B cell (primary cell): ENCODE results near the gene ZNF750. TPM values are rescaled to one million over a fixed set of nuclear protein-coding genes. Genes with fewer than 3 reads are reported as not detected.
A peak's percentile ranks its signal among the peaks of the same experiment; 100 is the strongest.

Experiments
- ATAC-seq: fragments of 200-7000 bp; cut with Tn5 transposase; one replicate; pipeline ENCODE4 v1.10.0; 2021; ENCODE audit warnings: low read depth, mild to moderate bottlenecking, moderate number of reproducible peaks, moderate library complexity
- CTCF ChIA-PET: fragments of 350-600 bp; sonication (Branson Sonifier 250); formaldehyde crosslinking; loops from one replicate; lab custom pipeline; 2021; ENCODE audit warnings: antibody characterized with exemption, inconsistent platforms; lab: Charles Lee
- POLR2A ChIA-PET: fragments of 350-600 bp; sonication (Branson Sonifier 250); formaldehyde crosslinking; loops from one replicate; lab custom pipeline; 2021; ENCODE audit warnings: antibody characterized with exemption; lab: Charles Lee
- DNase-seq: peaks from one replicate; pipeline ENCODE4 v3.0.0; 2013
- H2AFZ ChIP-seq: 2 replicates; pipeline ENCODE4 v1.6.1; 2012; ENCODE audit warnings: mild to moderate bottlenecking, low read depth, low read length; ENCODE audit not compliant: insufficient read depth, poor library complexity, severe bottlenecking
- H3K27ac ChIP-seq, 2 donors: 1 replicate in 1 of 2; 2 replicates in 1 of 2; pipeline ENCODE4 v1.5.1; 2012 to 2013; ENCODE audit warnings: low read length in 2 of 2, mild to moderate bottlenecking in 2 of 2, moderate library complexity in 1 of 2
- H3K27me3 ChIP-seq, 4 experiments: fragments of 200-600 bp in 1 of 4; sonication (generic) in 1 of 4; replicated peaks in 1 of 4; 1 replicate in 2 of 4; 2 replicates in 2 of 4; pipeline versions ENCODE4 v1.6.1 to v1.7.0; 2013 to 2016; ENCODE audit warnings: low read length in 3 of 4, mild to moderate bottlenecking in 2 of 4, mixed read lengths in 1 of 4, moderate library complexity in 1 of 4; ENCODE audit not compliant: insufficient read depth in 4 of 4, control insufficient read depth in 3 of 4; ENCODE audit errors: control extremely low read depth in 1 of 4
- H3K36me3 ChIP-seq, 2 experiments: replicated peaks in 1 of 2; 1 replicate in 1 of 2; 2 replicates in 1 of 2; pipeline versions ENCODE4 v1.6.1 to v1.7.1; 2013; ENCODE audit warnings: low read length in 1 of 2; ENCODE audit not compliant: insufficient read depth in 2 of 2, control insufficient read depth in 1 of 2; ENCODE audit errors: control extremely low read depth in 1 of 2, extremely low read depth in 1 of 2
- H3K4me1 ChIP-seq, 2 donors: fragments of 200-600 bp in 1 of 2; sonication (generic) in 1 of 2; 1 replicate in 1 of 2; 2 replicates in 1 of 2; pipeline versions ENCODE4 v1.5.1 to v1.6.1; 2013 to 2017; ENCODE audit warnings: low read length in 2 of 2; ENCODE audit not compliant: control insufficient read depth in 2 of 2, insufficient read depth in 2 of 2
- H3K4me2 ChIP-seq: replicated peaks from 2 replicates; pipeline ENCODE3; 2012; ENCODE audit warnings: mild to moderate bottlenecking, low read depth, low read length; ENCODE audit not compliant: poor library complexity, severe bottlenecking
- H3K4me3 ChIP-seq, 5 experiments: fragments of 200-600 bp in 1 of 5; sonication (generic) in 1 of 5; 1 replicate in 3 of 5; 2 replicates in 2 of 5; pipeline versions ENCODE4 v1.5.1 to v1.7.0; 2011 to 2016; ENCODE audit warnings: low read length in 4 of 5, mild to moderate bottlenecking in 4 of 5, low read depth in 2 of 5, control low read depth in 1 of 5, moderate library complexity in 1 of 5; ENCODE audit not compliant: insufficient read depth in 1 of 5; ENCODE audit errors: control extremely low read depth in 1 of 5, extremely low read depth in 1 of 5
- H3K79me2 ChIP-seq: fragments of 200-600 bp; sonication (generic); one replicate; pipeline ENCODE4 v1.6.0; 2016; ENCODE audit warnings: low read length; ENCODE audit not compliant: control insufficient read depth, insufficient read depth
- H3K9ac ChIP-seq: fragments of 200-600 bp; sonication (generic); 2 replicates; pipeline ENCODE4 v1.6.1; 2017; ENCODE audit warnings: mild to moderate bottlenecking, low read length, moderate library complexity
- H3K9me3 ChIP-seq, 3 donors: one replicate each; pipeline versions ENCODE4 v1.6.1 to v1.7.1; 2013; ENCODE audit warnings: low read length in 2 of 3; ENCODE audit not compliant: control insufficient read depth in 2 of 3, insufficient read depth in 1 of 3; ENCODE audit errors: control extremely low read depth in 1 of 3
- H4K20me1 ChIP-seq: 2 replicates; pipeline ENCODE4 v1.6.0; 2012; ENCODE audit warnings: mild to moderate bottlenecking, low read length; ENCODE audit not compliant: insufficient read depth, control insufficient read depth, poor library complexity, severe bottlenecking
- H3K27ac Mint-ChIP-seq: one replicate; pipeline ENCODE4 v1.8.0; 2021; ENCODE audit warnings: mixed read lengths
- H3K27me3 Mint-ChIP-seq: one replicate; pipeline ENCODE4 v1.8.0; 2021; ENCODE audit warnings: mixed read lengths
- H3K4me1 Mint-ChIP-seq: one replicate; pipeline ENCODE4 v1.8.0; 2021; ENCODE audit warnings: mixed read lengths
- H3K4me3 Mint-ChIP-seq: one replicate; pipeline ENCODE4 v1.8.0; 2021; ENCODE audit warnings: mixed read lengths
- H3K9me3 Mint-ChIP-seq: one replicate; pipeline ENCODE4 v1.8.0; 2022; ENCODE audit warnings: mixed read lengths; ENCODE audit not compliant: insufficient read depth
- EZH2 ChIP-seq: IDR thresholded peaks from 2 replicates; pipeline ENCODE4 v1.6.1; 2012; ENCODE audit warnings: borderline replicate concordance, low read depth, mild to moderate bottlenecking, moderate library complexity, low read length; ENCODE audit not compliant: insufficient read depth, poor library complexity, severe bottlenecking
- WGBS: methylation state at CpG from one replicate; pipeline ENCODE4 v1.1.5; 2013; ENCODE audit warnings: missing lambda C conversion rate; ENCODE audit not compliant: insufficient coverage; 5-methylcytosine and 5-hydroxymethylcytosine counted together
- intact Hi-C: fragments of 100-400 bp; cut with micrococcal nuclease; formaldehyde crosslinking; loops from one replicate; pipeline ENCODE4 v1.10.0; 2022
- polyA plus RNA-seq: library from polyadenylated mRNA; depleted of rRNA; stranded (reverse); fragments of >200 nt; gene quantifications from 2 replicates; pipeline ENCODE4 v1.2.3, GENCODE V29; 2012
- total RNA-seq, 2 donors: library from RNA; stranded (reverse); fragments of 120-200 nt in 1 of 2; gene quantifications; 1 replicate in 1 of 2; 2 replicates in 1 of 2; pipeline versions ENCODE4 v1.2.3 to v1.2.4, GENCODE V29; 2013 to 2022
- TF ChIP-seq, protein P1 (sequence below): fragments of 200-600 bp; IDR thresholded peaks from one replicate; pipeline ENCODE4 v1.8.0; 2022; ENCODE audit warnings: antibody characterized with exemption, mild to moderate bottlenecking

Gene ZNF750
- total and polyA plus RNA-seq, 2 donors (not counting 1 experiment from before 2014, with no cell fraction given) = not detected

DNA sequence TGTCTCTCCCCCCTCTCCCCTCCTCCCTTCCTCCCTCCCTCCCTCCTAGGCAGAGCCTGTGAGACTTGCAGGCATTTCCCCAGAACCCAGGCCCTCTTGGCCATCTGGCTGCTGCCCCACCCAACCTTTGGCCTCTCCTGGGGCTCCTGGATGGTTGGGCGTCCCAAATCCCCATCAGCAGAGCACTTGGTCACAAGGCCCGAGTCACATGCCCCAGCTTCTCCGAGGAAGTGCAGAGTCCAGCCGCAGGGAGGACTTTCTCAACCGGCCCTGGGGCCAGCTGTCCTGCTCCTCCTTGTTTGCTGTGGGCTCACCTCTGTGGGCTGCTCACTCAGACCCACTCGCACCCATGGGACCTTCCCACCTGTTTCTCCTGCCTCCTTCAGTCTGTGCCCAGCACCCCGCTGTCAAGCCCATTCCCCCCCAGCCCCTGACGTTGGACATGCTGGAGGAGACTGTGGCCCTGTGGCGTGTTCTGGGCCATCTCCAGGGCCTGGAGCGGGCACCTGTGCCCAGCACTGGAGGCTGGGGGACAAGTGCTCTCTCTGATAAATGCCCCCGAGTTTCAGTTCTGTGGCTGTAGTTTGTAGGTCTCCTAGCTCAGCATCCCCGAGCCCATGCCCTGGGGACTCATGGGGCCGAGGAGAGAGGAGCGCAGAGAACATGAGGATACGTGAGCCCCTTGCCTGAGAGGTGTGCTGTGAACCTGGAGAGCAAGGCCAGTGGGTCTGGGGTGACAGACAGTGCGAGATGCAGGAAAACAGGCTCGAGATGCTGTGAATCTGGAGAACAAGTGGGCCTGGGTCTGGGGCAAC lies 42.3 kb upstream of the ZNF750 start:
- DNase-seq (no peak), ATAC-seq (no peak)
- Histone ChIP-seq H3K4me1 (peaks cover 46 to 51% of the 10 kb centered on the region in 2 donors), H4K20me1 (peaks cover 8% of the 10 kb centered on the region), H3K9ac (no peak overlapping the region), H3K36me3 (no peaks in the 10 kb centered on the region), H3K9me3 (peaks cover 0 to 5% (median 0%) of the 10 kb centered on the region in 3 donors), H3K27me3 (peaks cover 0 to 4% (median 0%) of the 10 kb centered on the region in 4 experiments), H3K79me2 (peaks cover 29% of the 10 kb centered on the region), H3K4me2 (peak overlapping the region; percentile 30), H3K4me3 (no peak overlapping the region), H3K27ac (no peak overlapping the region), H2AFZ (no peak overlapping the region)
- intact Hi-C loops = no loop called here
- Mint-ChIP-seq H3K27ac (peak overlapping the region; percentile 68), H3K4me1 (peaks cover 52% of the 10 kb centered on the region), H3K27me3 (no peaks in the 10 kb centered on the region), H3K9me3 (no peaks in the 10 kb centered on the region), H3K4me3 (peak overlapping the region; percentile 53)
- ChIA-PET POLR2A (no interaction called here), CTCF (interaction anchor here (0.8 kb wide), 1 partner anchor 100 kb away, joined by 4 read pairs; no protein-coding TSS in a partner anchor)
- 90% methylated on average over 17 of the region's 17 CpGs for WGBS
- TF ChIP-seq EZH2 = no peak
- TF ChIP-seq, protein P1, sequence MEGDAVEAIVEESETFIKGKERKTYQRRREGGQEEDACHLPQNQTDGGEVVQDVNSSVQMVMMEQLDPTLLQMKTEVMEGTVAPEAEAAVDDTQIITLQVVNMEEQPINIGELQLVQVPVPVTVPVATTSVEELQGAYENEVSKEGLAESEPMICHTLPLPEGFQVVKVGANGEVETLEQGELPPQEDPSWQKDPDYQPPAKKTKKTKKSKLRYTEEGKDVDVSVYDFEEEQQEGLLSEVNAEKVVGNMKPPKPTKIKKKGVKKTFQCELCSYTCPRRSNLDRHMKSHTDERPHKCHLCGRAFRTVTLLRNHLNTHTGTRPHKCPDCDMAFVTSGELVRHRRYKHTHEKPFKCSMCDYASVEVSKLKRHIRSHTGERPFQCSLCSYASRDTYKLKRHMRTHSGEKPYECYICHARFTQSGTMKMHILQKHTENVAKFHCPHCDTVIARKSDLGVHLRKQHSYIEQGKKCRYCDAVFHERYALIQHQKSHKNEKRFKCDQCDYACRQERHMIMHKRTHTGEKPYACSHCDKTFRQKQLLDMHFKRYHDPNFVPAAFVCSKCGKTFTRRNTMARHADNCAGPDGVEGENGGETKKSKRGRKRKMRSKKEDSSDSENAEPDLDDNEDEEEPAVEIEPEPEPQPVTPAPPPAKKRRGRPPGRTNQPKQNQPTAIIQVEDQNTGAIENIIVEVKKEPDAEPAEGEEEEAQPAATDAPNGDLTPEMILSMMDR = no peak

DNA sequence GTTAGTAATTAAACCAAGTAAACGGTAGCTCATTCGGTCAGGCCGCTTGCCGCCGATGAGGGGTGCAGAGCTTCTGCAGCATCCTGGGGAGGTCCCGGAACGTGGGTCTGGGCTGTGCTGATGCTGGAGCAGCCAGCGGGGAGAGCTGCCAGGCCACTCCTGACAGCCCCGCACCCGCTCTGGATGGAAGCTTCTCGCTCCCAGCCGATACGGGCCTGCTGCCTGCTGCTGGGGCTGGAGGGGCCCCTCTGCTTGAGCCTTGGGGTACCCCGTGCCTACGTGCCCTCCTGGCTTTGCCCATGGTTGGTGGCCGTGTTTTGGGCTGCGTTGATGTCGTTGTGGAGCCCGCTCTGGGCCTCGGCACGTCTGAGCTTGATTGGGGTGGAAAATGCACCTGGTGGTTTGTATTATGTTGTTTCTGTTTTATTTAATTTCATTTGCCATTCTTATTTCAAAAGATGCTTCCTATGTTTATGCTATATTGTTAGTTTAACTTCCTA lies 41.6 kb upstream of the ZNF750 start:
- peaks cover 29% of the 10 kb centered on the region for H3K79me2 ChIP-seq
- no peak for TF ChIP-seq EZH2
- TF ChIP-seq, protein P1 = no peak
- peaks cover 43 to 46% of the 10 kb centered on the region in 2 donors for H3K4me1 ChIP-seq
- Mint-ChIP-seq H3K27me3 (no peaks in the 10 kb centered on the region), H3K9me3 (no peaks in the 10 kb centered on the region), H3K4me3 (no peak overlapping the region), H3K4me1 (peaks cover 47% of the 10 kb centered on the region), H3K27ac (no peak overlapping the region)
- CTCF ChIA-PET = interaction anchor here (0.8 to 1.2 kb wide), 2 partner anchors 10 to 99 kb away, joined by 4 to 6 read pairs; no protein-coding TSS in a partner anchor
- H4K20me1 ChIP-seq = peaks cover 8% of the 10 kb centered on the region
- DNase-seq (no peak), ATAC-seq (no peak)
- no peak overlapping the region for H3K27ac ChIP-seq
- no peak overlapping the region for H3K4me2 ChIP-seq
- H3K36me3 ChIP-seq = no peaks in the 10 kb centered on the region
- POLR2A ChIA-PET = no interaction called here
- intact Hi-C loops = no loop called here
- WGBS = 97% methylated on average over 19 of the region's 21 CpGs
- no peak overlapping the region for H3K9ac ChIP-seq
- peaks cover 0 to 4% (median 0%) of the 10 kb centered on the region in 4 experiments for H3K27me3 ChIP-seq
- H3K4me3 ChIP-seq = no peak overlapping the region
- H3K9me3 ChIP-seq = peaks cover 0 to 5% (median 0%) of the 10 kb centered on the region in 3 donors
- H2AFZ ChIP-seq = no peak overlapping the region
